UCSD-AML1 (cell line): ENCODE data around the gene OTC.

ENCODE experiments used
- DNase-seq: peaks from one replicate; lab custom pipeline; 2025; ENCODE audit not compliant: unreplicated experiment; lab: John Stamatoyannopoulos, UW

OTC gene

DNA sequence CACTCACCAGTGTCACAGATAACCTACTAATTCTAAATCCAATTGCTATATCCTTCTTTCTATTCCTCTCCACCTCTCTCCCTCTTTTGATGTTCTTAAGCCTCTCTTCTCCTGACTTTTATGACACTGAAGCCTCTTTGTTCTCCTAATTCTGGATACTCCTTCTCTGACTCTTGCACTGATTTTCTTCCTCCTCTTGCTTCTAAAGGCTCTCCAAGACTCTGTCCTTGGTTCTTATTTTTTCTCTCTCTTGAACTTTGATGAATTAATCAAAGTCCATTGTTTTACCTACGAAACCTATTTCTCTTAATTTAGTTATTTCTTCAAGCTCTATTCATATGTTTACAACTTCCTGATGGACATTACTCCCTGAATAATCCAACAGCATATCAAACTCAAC, 113.3 kb downstream of the OTC start:
- no peak for DNase-seq

DNA sequence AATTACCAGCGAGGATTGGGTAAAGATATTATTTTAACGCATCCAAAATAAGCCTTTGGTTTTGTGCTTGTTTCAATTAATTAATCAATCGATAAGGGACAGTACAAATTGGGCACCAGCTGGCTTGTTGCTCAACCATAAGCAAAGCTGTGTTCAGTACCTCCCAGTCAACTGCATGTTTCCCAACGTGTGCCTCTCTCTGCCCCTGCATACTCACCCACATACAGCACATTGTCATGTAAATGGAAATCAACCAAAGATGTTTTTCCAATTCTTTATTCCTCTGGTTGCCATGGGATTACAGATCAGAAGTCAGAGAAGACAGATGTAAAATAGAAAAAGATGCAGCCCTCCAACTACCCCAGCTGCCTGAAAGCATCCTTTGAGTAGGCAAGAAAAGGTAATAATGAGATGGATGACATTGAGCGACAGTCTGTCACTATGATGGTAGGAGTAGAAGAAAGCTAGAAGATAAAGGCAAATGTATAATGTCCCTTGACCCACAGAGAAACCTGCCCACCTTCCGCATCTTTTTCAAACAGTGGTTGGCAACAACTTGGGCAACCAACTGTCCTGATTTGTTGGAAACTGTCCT, 116.3 kb downstream of the OTC start:
- DNase-seq: no peak
